ENCODE measurements around the gene ZBTB7B.

- TF ChIP-seq RAD21 (conservative IDR thresholded peaks at IDR 0.05 in 1 of 2, IDR thresholded peaks at IDR 0.05 in 1 of 2) (no peak), NPAS2 (CRISPR knock-in tag; IDR thresholded peaks at IDR 0.05; ENCODE audit: borderline replicate concordance) (no peak), POLR2AphosphoS2 (conservative IDR thresholded peaks at IDR 0.05; ENCODE audit: low read length) (no peak), CTCF (IDR thresholded peaks at IDR 0.05) (no peak), POLR2A (IDR thresholded peaks at IDR 0.05; ENCODE audit: low read length) (no peak), EP300 (IDR thresholded peaks at IDR 0.05) (no peak), MAX (IDR thresholded peaks at IDR 0.05) (no peak), HOXA7 (CRISPR knock-in tag; IDR thresholded peaks at IDR 0.05) (no peak), HES2 (IDR thresholded peaks at IDR 0.05) (no peak)
Observed at GRCh38 chr1:154989195-154989860, 13.3 kb upstream of the ZBTB7B start.

All from A549 (cell line).